NCI-H187 (cell line): ENCODE results near the gene DGCR8.
A peak's percentile ranks its signal among the peaks of the same experiment; 100 is the strongest.

Experiments
- DNase-seq, 2 experiments: peaks; one replicate each; lab custom pipeline; 2025; lab: John Stamatoyannopoulos, UW

The DGCR8 gene

GRCh38 chr22:20110359-20110985 is 30.4 kb downstream of the DGCR8 start:
- no peak for DNase-seq

GRCh38 chr22:20111045-20111688 is 31.1 kb downstream of the DGCR8 start:
- DNase-seq: no peak

DNA sequence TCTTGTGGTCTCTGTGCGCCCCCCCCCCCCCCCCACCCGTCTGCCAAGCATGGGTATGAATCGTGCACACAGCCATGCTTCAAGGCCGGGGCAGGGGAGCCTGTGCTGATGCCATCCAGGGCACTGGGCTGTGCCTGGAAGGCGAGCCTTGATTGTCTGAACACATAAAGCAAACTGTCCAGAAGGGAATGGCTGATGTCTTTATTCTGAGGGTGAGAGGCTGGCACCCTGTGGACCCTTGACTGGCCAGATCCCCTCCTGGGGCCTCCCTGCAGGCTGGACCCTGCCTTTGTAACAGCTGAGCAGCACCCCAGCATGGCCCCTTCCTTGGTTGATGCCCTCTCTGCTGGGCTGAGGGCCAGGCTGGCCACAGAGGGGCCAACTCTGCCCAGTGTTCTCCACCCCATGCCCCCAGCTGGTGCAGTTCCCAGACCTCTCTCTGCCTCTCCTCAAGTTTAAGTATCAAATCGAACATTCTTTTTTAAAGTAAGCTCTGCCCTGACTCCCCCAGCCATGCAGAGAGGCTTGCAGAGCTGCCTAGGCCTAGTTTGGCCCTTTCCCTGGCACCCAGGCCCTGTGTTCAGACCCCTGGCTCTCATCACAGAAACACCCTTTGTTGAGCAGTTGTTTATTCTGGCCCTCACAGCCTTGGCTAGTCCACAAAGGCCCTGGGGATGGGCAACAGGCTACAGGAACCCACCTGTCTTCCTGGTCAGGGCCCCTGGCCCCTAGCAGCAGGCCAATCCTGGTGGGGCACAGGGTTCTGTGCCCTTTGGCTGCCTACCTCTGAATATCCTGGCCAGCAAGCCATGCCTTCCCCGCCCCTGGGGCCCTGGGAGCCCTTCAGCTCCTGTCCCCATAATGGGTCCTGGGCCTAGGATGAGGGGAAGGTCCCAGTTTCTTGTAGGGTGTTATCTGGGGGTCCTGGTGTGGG is 31.9 kb downstream of the DGCR8 start:
- no peak for DNase-seq

DNA sequence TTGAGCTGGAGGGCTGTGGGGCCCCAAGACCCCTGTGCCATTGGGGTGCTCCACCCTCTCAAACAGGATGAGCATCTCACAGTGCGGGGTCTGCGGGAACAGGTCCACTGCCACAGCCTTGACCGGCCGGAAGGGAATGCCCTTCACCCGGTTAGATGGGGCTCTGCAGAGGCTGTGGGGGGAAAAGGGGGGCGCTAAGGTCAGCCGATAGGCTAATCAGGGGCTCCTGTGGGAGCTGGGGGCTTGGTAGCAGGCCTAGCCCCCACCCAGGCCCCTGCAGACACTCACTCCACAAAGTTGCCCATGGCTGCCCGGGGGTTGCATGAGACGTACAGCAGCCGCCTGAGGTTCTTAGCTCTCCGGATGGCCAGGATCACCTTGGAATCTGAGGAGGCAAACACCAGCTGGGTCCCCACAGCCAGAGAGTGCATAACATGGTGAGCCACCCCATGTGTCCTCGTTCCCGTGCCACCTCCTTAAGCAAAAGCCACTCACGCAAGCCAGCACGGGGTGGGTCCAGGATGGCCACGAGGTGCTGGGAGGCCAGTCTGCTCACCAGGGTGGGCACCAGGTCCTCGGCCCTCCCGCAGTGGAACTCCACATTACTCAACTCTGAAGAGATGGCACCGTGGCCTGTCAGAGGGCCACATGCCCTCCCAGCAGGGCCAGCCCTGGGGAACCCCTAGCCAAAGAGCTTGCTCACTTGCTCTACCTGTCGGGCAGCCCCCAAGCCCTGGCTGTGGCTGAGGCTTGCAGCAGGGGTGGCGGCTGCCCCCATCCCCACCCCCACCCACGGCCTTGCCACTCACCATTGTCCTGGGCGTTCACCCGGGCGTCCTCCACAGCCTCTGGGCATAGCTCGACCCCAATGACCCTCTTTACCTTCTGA is 32.8 kb downstream of the DGCR8 start:
- no peak for DNase-seq

- DNase-seq: no peak
These were observed 33.7 kb downstream of the DGCR8 start for GRCh38 chr22:20113551-20114310.

GRCh38 chr22:20114506-20115475 is 34.8 kb downstream of the DGCR8 start:
- DNase-seq: no peak

DNA sequence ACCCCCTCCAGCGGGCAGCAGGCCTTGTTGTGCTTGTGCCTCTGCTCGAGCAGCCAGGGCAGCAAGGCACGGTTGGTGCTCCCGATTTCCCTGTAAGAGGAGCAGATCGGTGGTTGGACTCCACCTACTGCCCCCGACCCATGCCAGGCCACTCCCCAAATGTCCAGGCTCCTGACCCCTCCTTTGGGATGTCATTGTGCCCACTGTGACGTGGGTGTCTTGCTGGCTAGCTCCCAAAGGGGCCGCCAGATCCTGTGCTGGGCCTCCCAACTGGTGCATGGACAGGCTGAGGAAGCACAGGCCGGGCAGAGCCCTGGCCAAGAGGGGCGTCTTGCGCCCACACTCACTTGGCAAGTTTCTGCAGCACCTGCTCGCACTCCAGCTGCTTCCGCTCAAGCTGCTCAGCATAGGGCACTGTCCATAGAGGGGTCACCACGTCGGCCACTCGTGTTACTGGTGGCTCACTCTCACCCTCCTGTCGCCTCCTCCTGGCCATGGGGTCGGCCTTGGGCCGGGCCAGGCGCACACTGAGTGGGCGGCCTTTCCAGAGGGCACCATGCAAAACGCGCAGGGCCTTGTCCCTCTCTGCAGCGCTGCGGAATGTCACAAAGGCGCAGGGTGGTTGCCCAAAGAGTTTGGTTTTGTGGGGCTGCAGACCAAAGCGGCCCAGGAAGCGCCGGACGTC is 35.8 kb downstream of the DGCR8 start, which contains the start of gene RANBP1:
Gene RANBP1, plus strand, starts transcription at position 414 of the 685 bp plus-strand sequence. Its CDS starts 81 bp downstream, at position 495.
- no peak for DNase-seq

DNA sequence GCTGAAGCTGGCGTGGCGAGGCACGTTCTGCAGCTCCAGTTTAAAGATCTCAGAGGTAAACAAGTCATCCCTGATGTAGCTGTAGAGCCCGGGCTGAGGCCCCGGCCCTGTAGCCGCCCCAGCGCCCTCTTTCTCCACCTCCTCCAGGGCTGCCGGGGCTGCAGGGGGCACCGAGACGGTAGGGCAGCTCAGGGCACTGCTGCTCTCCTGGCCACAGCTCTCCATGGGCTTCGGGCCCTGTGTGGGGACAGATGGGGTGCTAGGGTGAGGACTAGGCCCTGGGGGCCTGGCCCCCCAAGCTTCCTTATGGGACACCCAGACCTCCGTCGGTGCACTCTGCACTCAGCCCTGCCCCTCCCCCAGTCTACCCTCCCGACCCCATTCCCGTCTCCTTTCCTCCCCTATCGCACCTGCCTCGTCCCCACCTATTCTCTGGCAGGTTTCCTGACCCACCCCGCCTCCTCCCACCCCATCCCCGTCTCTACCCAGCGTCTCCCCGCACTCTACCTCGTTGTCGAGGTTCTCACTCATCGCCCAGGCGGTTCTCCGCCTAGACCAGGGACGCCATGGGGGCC is 36.4 kb downstream of the DGCR8 start:
- no peak for DNase-seq

GRCh38 chr22:20116951-20117632 is 37.1 kb downstream of the DGCR8 start, which contains the start of gene TRMT2A:
Gene TRMT2A, minus strand, starts transcription at chr22:20117226. Its CDS starts 320 bp downstream, at chr22:20116906.
- peak; percentile 77 to 90 for DNase-seq

- DNase-seq: no peak
These were observed 37.7 kb downstream of the DGCR8 start for GRCh38 chr22:20117633-20118299.

DNA sequence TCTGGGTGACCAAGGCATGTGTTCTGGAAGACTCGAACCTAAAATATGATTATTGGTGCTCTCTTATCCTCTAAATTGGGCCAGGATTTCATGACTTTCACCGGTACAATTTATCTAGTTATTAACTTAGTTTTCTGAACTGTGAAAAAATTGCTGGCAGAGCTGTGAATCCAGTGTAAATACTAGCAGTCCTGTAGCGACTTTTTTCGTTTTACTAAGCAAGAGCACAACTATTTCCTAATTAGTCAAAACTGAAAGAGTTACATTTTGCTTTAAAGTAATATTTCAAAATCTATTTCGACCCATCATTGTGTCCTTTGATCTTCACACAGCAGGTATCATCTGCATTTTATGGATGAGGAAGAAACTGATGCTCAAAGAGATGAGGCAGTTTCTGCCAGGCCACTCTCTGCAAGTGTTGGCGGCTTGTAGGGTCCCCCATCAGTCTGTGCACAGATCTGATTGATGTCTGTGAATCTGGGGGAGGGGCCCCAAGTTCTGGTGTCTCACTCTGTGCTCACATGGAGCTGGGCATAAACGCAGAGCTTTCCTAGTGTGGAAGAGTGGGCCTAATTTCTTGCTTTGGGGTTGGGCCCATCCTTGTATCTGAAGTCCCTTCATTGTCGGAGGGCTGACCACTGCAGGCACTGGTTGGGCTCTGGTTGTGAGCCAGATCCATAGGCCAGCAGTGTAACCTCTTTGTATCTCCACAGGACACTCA is 38.4 kb downstream of the DGCR8 start:
- no peak for DNase-seq

DNA sequence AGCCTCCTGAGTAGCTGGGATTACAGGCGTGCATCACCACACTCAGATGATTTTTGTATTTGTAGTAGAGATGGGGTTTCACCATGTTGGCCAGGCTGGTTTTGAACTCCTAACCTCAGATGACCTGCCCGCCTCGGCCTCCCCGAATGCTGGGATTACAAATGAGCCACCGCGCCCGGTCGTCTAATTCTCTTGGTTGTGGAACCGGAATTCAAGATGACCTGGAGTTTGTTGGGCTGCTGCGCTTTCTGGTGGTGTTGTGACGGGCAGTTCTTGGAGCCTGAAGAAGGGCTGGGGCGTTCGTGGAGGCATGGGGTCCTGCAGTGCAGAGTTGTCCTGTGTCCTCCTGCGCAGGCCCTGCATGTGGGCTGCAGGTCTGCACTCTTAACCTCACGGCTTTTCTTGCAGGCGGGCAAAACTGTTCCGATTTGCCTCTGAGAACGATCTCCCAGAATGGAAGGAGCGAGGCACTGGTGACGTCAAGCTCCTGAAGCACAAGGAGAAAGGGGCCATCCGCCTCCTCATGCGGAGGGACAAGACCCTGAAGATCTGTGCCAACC is 41.9 kb downstream of the DGCR8 start:
- no peak for DNase-seq

DNA sequence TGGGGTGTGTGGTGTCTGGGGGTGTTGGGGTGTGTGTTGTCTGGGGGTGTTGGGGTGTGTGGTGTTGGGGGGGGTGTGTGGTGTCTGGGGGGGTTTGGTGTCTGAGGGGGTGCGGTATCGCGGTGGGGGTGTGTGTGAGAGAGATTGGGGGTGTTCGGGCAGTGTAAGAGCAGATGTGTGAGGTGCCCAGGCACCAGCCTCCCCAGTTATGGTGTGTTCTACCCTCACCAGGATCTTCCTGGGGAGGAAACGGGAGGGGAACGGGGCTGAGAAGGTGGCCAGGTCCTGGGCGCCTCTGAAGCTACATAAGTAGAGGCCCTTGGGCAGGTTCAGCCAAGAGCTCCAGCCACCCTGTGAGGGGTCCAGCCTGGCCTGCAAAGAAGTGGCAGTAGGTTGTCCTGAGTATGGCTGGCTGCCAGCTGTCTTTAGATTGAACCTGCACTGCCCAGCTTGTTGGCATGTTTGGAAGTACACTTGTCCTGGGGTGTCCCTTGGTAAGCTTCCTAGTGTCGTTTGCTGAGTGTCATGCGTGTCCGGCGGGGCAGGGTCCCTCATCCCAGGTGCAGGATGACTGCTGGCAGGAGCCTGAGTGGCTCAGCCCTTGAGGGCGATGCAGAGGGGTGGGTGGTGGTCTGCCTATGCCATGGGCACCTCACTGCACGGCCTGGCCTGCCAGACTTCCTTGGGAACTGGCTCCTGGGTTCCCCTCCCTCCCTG is 43.5 kb downstream of the DGCR8 start:
- DNase-seq: no peak

- DNase-seq: no peak
These were observed 44.2 kb downstream of the DGCR8 start for GRCh38 chr22:20124083-20124787.
